ENCODE data around the gene AGAP1.

GRCh38 chr2:236017446-236017845 lies 523.6 kb downstream of the AGAP1 start:
- TF ChIP-seq, protein P1, sequence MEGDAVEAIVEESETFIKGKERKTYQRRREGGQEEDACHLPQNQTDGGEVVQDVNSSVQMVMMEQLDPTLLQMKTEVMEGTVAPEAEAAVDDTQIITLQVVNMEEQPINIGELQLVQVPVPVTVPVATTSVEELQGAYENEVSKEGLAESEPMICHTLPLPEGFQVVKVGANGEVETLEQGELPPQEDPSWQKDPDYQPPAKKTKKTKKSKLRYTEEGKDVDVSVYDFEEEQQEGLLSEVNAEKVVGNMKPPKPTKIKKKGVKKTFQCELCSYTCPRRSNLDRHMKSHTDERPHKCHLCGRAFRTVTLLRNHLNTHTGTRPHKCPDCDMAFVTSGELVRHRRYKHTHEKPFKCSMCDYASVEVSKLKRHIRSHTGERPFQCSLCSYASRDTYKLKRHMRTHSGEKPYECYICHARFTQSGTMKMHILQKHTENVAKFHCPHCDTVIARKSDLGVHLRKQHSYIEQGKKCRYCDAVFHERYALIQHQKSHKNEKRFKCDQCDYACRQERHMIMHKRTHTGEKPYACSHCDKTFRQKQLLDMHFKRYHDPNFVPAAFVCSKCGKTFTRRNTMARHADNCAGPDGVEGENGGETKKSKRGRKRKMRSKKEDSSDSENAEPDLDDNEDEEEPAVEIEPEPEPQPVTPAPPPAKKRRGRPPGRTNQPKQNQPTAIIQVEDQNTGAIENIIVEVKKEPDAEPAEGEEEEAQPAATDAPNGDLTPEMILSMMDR (IDR thresholded peaks at IDR 0.05), result no peak
- no peak for TF ChIP-seq POLR2A (IDR thresholded peaks at IDR 0.05)
